Fibroblast of gingiva (primary cell): ENCODE results near the gene MCTP1.

ENCODE experiments used
- DNase-seq: peaks from one replicate; pipeline ENCODE4 v3.0.0-alpha.2; 2011; ENCODE audit warnings: low read depth

MCTP1 gene

DNA sequence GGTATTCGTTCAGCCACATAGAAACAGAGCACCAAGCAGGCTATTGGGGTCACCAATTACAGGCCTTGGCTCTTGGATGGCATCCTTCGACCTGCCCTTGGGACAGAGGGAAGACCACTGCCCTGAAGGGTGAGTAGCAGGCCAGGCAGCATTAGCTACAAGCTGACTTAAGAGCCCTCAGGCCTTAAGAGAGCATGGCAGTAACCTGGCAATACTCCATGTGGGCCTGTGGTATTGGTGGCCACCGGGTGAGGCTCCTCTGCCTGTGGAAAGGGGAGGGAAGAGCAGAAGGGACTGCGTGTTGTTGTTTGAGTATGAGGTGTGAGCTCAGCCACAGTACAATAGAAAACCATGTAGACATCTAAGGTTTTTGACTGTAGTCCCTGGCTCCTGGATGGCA, 170.6 kb downstream of the MCTP1 start:
- no peak for DNase-seq

DNA sequence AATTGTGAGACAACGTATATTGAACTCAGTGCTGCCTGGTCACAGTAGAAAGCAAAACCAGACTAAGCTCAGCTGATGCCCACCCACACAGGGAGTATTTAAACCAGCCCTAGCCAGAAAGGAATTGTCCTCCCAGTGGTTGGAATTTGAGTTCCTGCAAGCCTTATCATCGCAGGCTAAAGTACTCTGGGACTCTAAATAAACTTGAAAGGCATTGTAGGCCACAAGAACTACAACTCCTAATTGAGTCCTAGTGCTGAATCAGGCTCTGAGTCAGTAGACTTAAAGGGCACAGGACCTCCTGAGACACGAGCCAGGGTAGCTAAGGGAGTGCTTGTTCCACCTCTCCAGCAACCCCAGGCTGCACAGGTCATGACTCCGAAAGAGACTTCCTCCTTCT, 171.4 kb downstream of the MCTP1 start:
- DNase-seq = no peak

DNA sequence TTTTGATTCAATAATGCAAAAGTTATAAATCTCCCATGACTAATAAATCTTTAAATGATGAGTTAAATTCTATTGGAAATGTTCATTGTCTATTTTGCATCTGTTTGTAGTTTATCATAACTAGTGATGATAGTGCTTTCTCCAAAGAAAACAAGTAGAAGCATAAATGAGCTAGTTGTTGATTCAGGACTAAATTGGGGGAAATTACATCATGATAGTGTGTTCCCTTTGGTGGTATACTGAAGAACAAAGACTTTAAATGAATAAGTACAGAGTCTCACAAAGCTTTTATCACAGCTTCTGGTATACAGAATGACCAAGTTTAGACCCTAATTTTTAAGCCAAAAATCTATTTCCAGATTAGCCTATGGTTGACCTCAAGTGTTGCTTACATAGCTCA, 173.8 kb downstream of the MCTP1 start:
- no peak for DNase-seq

DNA sequence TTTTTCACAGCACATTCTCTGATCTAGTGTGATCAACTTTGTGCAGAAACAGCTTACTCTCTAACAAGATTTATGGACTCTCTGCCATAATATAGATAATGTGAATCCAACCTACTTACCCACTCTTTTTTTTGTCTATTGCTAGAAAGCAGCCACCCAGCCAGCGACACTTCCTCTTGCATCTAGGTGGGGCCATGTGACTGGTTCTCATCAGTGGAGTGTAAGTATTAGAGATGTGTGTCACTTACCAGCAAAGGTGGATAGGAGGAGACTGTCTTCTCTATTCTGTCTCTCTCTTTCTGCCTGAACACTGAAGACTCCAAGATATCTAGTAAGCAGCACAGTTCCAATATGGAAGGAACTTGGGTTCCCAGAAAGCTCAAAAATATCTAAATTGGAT, 174.8 kb downstream of the MCTP1 start:
- no peak for DNase-seq

DNA sequence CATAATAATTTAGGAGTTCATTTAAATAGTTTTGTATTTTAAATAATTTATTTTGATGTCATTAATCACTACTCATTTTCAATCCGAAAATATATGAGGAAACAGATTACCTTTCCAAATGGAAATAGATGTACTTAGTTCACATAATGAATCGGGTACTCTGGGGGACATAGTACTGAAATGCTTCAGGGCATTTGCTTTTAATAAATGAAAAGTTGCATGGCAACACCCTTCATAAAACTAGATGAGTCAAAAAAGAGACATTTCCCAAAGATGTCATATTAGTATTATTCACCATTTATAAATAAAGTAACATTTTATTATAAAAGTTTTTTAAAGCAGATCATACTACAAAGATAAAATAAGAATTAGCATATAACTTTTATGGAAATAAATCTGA, 177.8 kb downstream of the MCTP1 start:
- no peak for DNase-seq

DNA sequence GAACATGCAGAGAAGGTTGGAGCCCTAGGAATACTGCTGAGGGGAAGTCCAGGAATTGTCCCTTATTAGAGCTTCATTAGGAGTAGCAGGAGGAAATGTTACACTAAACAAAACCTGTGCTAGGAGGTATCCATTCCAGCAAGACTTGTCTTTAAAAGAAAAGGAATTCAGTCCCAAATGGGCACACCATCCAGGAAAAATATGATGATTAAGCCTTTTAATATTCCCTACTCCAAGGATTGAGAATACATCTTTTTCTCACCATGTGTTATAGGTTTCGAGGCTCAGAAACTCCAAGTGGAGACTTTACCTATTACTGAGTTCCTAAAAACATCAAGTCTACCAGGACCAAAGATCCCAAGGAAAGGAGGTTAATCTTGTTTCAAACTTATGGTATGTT, 179.3 kb downstream of the MCTP1 start:
- DNase-seq = no peak

DNA sequence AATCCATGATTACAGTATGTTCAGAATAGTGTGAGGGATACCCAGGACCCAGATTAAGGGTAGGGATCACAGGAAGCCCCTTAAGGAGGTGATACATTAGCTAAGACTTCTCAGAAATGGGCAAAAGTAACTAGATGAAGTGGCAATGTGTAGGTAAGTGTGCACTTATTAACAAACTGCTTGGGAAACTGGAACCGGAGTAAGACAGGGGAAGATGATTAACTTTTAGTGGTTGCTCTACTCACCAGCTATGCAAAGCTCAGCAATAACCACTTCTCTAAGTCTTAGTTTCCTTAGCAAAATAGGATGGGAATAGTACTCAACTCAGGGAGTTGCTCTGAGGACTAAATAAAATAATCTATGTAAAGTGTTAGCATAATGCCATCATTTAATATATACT, 182.2 kb downstream of the MCTP1 start:
- DNase-seq = no peak

DNA sequence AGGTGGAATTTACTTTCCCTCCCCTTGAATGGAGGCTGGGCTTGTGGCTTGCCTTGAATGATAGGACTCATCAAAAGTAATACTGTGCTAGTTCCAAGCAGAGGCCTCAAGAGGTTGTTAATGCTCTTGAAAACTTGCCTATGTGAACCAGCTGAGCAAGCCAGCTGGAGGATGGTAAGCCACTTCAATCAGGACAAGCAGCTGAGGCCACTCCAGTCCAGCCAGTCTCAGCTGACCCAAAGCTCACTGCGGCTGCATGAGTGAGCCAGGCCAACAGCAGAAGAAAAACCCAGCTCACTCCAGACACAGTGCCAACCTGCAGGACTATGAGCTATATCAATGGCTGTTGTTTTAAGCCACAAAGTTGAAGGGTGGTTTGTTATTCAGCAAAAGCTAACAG, 182.8 kb downstream of the MCTP1 start:
- DNase-seq = no peak

DNA sequence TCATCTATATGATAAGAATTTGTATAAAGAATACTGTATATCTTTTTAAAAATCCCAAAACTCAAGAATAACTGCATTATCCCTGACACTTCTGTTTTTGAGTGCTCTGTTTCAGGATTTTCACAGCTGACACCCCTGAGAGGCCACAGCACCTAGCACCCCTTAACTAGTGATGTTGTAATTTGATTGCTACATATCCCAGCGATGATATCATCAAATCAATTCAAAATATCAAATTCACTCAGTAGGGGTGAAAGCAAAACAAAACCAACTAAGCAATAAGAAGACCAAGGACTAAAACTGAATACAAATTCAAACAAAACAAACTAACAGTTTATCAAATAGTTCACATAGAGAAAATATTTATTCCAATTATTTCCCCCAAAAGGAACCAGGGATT, 184.3 kb downstream of the MCTP1 start:
- DNase-seq = no peak

DNA sequence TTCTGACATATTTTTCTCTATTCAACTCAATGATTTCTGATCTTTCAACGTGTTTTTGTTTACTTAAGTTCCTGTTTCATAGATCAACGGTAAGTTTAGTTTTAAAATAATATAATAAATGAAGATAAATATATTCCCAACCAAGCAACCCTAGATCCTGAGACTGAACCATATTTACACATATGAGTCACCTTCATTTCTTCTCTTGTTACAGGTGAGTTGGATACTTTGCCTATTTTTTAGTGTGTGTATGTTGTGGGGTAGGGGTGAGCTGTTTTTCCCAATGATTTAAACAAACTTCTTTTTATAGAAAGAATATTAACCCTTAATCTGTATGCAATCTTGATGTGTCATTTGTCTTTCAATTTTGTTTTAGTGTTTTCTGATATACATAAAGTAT, 186.9 kb downstream of the MCTP1 start:
- no peak for DNase-seq

DNA sequence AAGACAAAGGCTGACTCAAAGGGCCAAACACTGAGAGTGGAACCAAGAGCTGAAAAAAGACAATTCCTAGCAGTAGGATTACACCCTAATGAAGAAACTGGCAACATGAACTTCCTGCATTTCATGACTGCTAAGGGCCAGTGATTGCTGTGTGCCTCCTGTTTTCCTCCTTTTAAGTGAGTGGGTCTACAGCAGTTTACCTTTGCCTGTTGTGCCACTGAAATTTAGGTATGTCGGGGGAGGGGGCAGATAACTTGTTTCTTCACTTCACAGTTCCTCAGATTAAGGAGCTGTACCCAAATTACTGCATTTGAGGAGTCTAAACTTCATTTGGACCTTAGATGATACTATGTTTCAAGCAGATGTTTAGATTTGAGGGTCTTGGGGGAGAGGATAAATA, 191.7 kb downstream of the MCTP1 start:
- DNase-seq = no peak

DNA sequence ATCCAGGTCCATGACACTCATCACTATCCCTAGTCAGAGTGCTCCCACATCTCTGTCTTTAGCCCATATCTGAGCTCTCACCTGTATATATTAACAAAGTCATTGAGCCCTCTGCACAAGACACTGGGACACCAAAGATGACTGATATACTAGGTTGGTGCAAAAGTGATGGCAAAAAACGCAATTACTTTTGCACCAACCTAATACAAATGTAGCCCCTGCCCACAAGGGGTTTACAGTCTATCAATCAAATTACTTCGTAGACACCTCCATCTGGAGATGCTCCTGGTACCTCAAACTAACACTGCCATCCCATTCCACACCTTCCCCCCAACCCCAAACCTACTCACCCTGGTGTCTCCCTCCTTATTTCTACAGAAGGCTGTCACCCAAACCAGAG, 194.1 kb downstream of the MCTP1 start:
- DNase-seq = no peak

DNA sequence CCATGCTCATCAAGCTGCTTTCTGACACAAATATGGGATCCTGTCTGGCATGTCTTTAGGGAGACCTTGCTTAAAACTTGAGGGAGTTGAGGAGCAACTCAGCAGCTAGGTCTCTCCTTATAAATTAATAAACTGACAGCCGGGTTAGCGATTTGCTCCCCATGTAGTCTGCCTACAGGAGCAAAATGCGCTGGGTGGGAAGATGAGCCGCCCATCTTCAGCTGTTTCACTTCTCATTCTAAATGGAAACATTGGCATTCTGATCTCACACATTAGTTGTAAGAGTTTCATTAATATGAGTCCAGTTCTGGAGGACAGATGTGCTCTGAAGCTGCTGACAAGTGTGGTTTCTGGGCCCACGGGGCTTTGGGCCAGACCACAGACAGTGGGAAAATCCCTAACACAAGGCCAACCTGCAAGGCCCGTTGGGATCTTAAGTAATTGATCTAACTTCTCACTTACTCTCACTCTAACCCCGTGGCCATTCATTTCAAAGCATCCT, 197.0 kb downstream of the MCTP1 start:
- peak; percentile 15 for DNase-seq

DNA sequence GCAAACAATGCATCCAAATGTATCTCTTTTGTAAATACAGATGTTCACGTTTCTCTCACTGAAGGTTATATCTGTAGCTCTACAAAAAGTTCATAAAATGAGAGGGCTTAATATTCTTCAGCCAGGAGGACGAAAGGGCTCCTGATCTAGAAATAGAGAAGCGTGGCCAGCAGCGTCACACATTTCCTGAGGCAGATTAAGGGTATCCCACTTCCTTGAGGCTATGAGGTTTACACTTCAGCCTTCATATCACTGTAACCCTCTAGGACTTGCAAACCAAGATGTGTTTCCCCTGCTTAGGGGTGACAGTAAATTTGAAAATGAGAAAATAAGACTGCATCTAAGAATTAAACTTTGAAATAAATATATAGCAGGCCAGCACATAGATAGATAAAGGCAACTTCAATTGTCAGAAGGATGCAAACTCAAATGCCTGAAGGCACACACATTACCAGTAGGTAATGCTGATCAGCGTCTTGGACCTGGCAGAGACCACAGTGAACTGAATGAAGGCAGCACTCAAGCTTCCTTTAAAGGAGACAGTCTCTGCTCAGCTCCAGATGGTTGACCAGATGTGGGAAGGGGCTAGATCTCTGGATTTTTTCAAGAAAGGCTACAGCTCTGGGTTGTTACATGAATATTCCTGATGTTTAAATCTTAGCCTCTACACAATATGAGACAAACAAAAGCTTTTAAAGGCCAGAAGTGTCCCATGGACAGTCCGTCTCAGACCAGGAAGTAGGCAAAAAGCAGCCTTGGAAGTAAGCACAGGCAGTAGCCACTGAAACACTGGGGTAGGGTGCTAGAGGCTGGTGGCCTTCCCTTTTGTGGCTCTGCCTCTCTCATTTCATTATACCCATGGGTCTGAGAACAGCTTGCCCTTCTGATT, 197.7 kb downstream of the MCTP1 start:
- no peak for DNase-seq

DNA sequence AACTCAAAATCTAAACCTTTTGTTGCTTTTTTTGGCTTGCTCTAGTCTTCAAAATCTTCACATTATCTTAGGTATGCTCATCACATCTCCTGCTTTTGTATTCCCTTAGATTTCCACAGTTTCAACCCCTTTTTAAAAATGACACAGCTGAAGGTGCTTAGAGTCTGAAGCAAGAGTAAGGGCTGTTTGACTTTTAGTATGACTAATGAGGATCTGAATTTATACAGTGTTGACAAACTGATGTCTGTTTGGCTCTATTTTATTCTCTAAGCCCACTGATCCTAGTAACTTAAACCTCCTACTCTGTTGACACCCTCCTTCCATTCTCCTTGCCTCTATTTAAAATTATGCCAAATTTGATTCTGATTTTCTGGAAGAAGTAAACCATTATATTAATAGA, 200.1 kb downstream of the MCTP1 start:
- no peak for DNase-seq

DNA sequence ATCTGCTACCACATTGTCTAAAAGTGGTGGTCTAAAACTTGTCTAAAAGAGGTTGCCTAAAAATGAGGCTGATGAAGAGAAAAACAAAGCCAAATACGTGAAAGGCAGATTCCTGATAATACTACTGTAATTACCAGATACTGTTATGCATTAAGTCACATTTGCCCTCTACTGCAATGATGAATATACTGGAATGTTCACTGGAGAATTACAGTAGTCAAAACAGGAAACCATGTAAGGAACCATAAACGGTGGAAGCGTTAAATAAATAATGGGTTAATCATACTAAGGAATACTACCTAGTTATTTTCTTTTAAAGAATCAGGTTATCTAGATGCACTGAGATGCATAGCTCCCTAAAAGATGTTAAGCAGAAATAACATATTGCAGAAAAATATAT, 201.3 kb downstream of the MCTP1 start:
- DNase-seq = no peak

DNA sequence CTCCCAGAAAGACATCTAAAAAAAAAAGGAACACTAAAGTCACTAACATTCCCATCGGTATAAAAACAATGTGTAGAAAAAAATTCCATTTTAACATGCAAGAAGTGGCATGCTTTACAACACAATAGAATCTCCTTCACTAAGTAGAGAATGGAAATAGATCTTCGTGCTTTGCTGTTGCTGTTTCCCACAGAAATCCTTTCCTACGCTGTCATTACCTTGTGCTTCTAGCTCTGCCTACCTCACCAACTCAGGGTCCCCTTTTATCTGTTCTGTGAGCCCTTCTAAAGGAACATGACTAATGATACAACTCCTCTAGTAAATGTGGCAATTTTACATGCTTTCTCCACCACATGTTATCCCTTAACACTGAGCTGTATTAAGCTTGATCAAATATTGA, 202.9 kb downstream of the MCTP1 start:
- no peak for DNase-seq

DNA sequence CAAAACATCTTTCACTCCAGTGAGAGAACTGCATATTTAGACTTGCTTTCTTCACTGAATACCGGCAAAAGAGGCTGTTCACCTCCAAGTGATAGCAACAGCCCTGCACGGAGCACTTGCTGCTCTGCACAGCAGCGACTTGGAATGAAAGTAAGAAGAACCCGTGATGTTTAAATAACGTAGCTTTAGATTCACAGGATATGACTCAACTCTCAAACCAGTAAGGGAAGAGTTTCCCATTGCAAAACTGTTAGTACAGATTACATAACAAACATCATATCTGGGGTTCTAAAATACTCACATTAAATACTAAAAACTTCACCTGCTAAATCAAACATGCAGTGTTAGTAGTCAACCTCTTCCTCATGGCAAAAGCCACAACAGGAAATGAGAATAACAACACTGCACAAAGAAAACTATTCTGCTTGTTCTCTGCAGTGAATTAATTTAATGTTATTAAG, 203.4 kb downstream of the MCTP1 start:
- peak; percentile 56 for DNase-seq

DNA sequence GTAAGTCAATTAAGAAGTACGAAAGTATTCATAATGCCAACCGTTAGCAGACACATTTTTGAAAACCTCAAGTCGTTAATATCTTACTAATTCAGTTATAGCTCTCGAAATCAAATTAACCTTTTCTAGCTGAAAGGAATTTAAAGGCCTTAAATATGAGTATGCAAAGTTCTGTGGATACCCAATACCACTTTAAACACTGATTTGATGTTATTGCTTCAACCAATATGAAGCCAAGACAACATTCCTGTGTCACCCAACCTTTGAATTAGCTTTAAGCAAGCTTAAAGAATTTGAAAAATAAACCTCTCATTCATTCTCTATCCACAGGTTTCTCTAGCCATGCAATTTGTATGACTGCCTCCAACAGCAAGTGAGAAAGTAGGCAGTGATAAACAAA, 204.5 kb downstream of the MCTP1 start:
- DNase-seq = no peak

DNA sequence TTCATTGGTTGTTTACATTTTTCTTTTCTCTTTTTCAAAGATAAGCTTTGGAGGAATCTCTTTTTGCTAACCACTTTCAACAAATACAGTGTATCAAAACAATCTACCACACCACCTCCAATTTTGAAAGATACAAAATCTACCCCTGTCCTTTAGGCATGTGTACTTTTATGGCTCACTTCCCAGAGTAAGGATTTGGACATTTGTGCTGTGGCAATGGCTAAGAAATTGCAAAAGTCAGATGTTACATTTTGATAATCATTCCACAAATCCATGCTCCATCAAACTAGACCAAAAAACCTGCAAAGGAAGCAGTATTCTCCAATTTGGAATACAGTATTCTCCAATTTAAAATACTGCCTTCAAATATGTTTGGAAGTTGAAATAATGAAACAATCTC, 204.9 kb downstream of the MCTP1 start:
- DNase-seq = peak; percentile 24

DNA sequence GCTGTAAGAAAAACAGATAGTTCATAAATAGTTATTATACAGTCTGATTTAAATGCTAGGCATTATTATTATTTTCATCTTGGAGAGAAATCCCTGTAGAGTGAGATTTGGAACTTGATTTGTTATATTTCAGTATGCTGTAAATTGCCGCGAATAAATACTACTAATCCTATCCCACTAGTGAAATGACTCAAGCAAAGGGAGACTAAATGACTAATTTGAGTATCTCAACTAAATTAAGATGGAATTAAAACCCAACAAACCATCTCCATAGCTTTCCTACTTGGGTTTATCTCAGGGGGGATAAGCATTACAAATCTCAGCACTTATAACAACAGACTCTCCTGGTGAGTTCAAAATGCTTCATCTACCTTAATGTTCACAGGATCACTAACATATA, 206.0 kb downstream of the MCTP1 start:
- DNase-seq = no peak

DNA sequence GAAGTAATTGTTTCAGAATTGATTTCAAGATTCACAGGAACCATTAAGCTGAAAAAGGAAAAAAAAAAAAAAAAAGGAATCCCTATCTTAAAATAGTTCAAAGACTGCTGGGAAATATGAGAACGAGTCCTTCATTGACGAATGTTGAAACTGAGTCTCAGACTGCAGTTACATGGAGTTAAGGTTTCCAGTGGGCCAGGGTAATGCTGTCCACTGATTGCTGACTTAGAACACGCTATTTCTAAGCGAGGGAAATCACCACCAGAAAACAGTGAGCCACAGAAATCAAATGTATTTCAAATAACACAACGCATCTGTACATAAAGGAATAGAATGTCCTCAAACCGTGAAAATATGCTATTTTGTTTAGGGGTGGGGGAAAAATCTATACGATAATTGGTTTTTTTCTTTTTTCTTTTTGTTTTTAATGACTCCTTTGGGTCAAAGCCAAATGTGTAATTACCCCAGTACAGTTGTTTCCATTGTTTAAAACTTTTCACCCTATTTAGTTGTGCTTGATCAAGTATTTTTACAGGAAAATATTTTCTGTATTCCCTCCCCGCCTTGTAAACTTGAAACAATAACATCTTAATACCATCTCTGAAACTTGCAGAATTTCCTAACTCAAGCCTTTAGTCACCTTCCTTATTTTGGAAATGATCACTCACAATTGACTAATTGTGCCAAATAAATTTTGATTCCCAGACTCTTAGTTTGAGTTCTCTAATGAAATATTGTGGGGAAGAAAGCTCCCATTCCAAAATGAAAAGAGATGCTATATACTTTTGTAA, 208.3 kb downstream of the MCTP1 start:
- no peak for DNase-seq

DNA sequence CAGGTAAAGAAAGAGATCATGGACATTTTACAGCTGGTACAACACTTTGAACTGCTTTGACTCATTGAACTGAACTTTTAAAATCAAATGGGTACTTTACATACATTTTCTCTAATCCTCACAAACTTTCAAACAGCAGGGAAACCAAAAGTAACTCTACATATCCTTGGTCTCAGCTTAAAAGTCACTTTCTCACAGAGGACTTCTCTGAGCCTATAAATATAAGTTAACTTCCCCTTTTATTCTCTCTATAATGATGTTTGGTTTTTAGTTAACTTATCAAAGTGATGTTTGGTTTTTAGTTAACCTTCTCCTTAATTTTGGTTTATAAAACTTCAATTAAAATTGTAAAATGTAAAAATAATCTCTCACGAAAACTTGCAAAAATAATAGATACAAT, 209.8 kb downstream of the MCTP1 start:
- no peak for DNase-seq
